ENCODE results near the gene GRAMD4. TPM values are rescaled to one million over a fixed set of nuclear protein-coding genes. Genes with fewer than 3 reads are reported as not detected.
"Not testable (repeated sequence)": the region's sequence is repeated elsewhere in the genome, so short reads cannot be mapped to it uniquely, and the experiment has no call there.

GRAMD4 gene
- total and polyA plus RNA-seq, 2 experiments from 2014 or later: 2.9 to 10.6 TPM

- no peak for DNase-seq
- Histone ChIP-seq H3K9me3 (ENCODE audit: low read depth) (no peaks in the 10 kb centered on the region), H3K79me2 (ENCODE audit: insufficient read depth) (no peaks in the 10 kb centered on the region), H3K27me3 (replicated peaks; ENCODE audit: insufficient read depth) (no peaks in the 10 kb centered on the region), H3K9me2 (ENCODE audit: insufficient read depth) (no peaks in the 10 kb centered on the region), H3K4me2 (ENCODE audit: unreplicated experiment) (no peak overlapping the region), H3F3A (ENCODE audit: insufficient read depth) (no peaks in the 10 kb centered on the region), H4K20me1 (ENCODE audit: insufficient read depth) (no peaks in the 10 kb centered on the region), H3K36me3 (ENCODE audit: low read depth) (no peaks in the 10 kb centered on the region), H3K9ac (no peak overlapping the region), H3K27ac (no peak overlapping the region), H3K4me1 (ENCODE audit: insufficient read depth) (no peaks in the 10 kb centered on the region), H2AFZ (no peak overlapping the region), H3K4me3 (no peak overlapping the region)
- in situ Hi-C loops (cut with MboI): no loop called here
- WGBS, 2 experiments (ENCODE audit: low coverage in 1 of 2, low lambda C conversion rate in 2 of 2, missing lambda C conversion rate in 2 of 2): 93 to 95% methylated on average over 11 of the region's 11 CpGs
- TF ChIP-seq EZH2 (IDR thresholded peaks at IDR 0.05; ENCODE audit: insufficient read depth, poor library complexity, severe bottlenecking) (no peak), EZH2phosphoT487 (IDR thresholded peaks at IDR 0.05; ENCODE audit: insufficient read depth, low read depth) (no peak)
These were observed 19.7 kb downstream of the GRAMD4 start for GRCh38 chr22:46639843-46640242.

- H3K27ac ChIP-seq: no peak overlapping the region
- H3F3A ChIP-seq (ENCODE audit: insufficient read depth): no peaks in the 10 kb centered on the region
- no peaks in the 10 kb centered on the region for H3K79me2 ChIP-seq (ENCODE audit: insufficient read depth)
- no peaks in the 10 kb centered on the region for H3K4me1 ChIP-seq (ENCODE audit: insufficient read depth)
- TF ChIP-seq EZH2phosphoT487 (IDR thresholded peaks at IDR 0.05; ENCODE audit: insufficient read depth, low read depth) (no peak), EZH2 (IDR thresholded peaks at IDR 0.05; ENCODE audit: insufficient read depth, poor library complexity, severe bottlenecking) (no peak)
- DNase-seq: no peak
- 76 to 84% methylated on average over 17 to 24 of the region's 24 CpGs for WGBS, 2 experiments (ENCODE audit: low coverage in 1 of 2, low lambda C conversion rate in 2 of 2, missing lambda C conversion rate in 2 of 2)
- H4K20me1 ChIP-seq (ENCODE audit: insufficient read depth): no peaks in the 10 kb centered on the region
- in situ Hi-C loops (cut with MboI): no loop called here
- no peaks in the 10 kb centered on the region for H3K9me3 ChIP-seq (ENCODE audit: low read depth)
- H3K27me3 ChIP-seq (replicated peaks; ENCODE audit: insufficient read depth): no peaks in the 10 kb centered on the region
- H3K9ac ChIP-seq: no peak overlapping the region
- no peak overlapping the region for H2AFZ ChIP-seq
- no peaks in the 10 kb centered on the region for H3K9me2 ChIP-seq (ENCODE audit: insufficient read depth)
- no peak overlapping the region for H3K4me3 ChIP-seq
- H3K36me3 ChIP-seq (ENCODE audit: low read depth): no peaks in the 10 kb centered on the region
- no peak overlapping the region for H3K4me2 ChIP-seq (ENCODE audit: unreplicated experiment)
These were observed 20.3 kb downstream of the GRAMD4 start for GRCh38 chr22:46640293-46641055.

GRCh38 chr22:46641811-46642266 lies 21.7 kb downstream of the GRAMD4 start:
- 80 to 82% methylated on average over 7 of the region's 7 CpGs for WGBS, 2 experiments (ENCODE audit: low coverage in 1 of 2, low lambda C conversion rate in 2 of 2, missing lambda C conversion rate in 2 of 2)
- in situ Hi-C loops (cut with MboI): no loop called here

GRCh38 chr22:46642840-46643480 lies 22.8 kb downstream of the GRAMD4 start:
- not testable (repeated sequence) for H3K4me1 ChIP-seq (ENCODE audit: insufficient read depth); DNase-seq
- WGBS, 2 experiments (ENCODE audit: low coverage in 1 of 2, low lambda C conversion rate in 2 of 2, missing lambda C conversion rate in 2 of 2): 85 to 94% methylated on average over 5 of the region's 5 CpGs

More at GRCh38 chr22:46641811-46642266, 21.7 kb downstream of the GRAMD4 start:
- no peak overlapping the region for H3K27ac ChIP-seq
- TF ChIP-seq EZH2 (IDR thresholded peaks at IDR 0.05; ENCODE audit: insufficient read depth, poor library complexity, severe bottlenecking) (no peak), EZH2phosphoT487 (IDR thresholded peaks at IDR 0.05; ENCODE audit: insufficient read depth, low read depth) (no peak)
- no peak overlapping the region for H3K9ac ChIP-seq
- no peak overlapping the region for H3K4me3 ChIP-seq
- H3K79me2 ChIP-seq (ENCODE audit: insufficient read depth): no peaks in the 10 kb centered on the region
- no peak overlapping the region for H2AFZ ChIP-seq
- no peaks in the 10 kb centered on the region for H3F3A ChIP-seq (ENCODE audit: insufficient read depth)
- peak; percentile 12 for DNase-seq
- no peaks in the 10 kb centered on the region for H3K27me3 ChIP-seq (replicated peaks; ENCODE audit: insufficient read depth)
- no peaks in the 10 kb centered on the region for H3K9me2 ChIP-seq (ENCODE audit: insufficient read depth)
- no peaks in the 10 kb centered on the region for H4K20me1 ChIP-seq (ENCODE audit: insufficient read depth)
- H3K9me3 ChIP-seq (ENCODE audit: low read depth): no peaks in the 10 kb centered on the region
- no peaks in the 10 kb centered on the region for H3K4me1 ChIP-seq (ENCODE audit: insufficient read depth)
- no peak overlapping the region for H3K4me2 ChIP-seq (ENCODE audit: unreplicated experiment)
- H3K36me3 ChIP-seq (ENCODE audit: low read depth): no peaks in the 10 kb centered on the region

More at GRCh38 chr22:46642840-46643480, 22.8 kb downstream of the GRAMD4 start:
- H3K36me3 ChIP-seq (ENCODE audit: low read depth); H3K9ac ChIP-seq; H3K9me2 ChIP-seq (ENCODE audit: insufficient read depth); H3K27me3 ChIP-seq (replicated peaks; ENCODE audit: insufficient read depth); H3F3A ChIP-seq (ENCODE audit: insufficient read depth); H3K4me2 ChIP-seq (ENCODE audit: unreplicated experiment); H3K4me3 ChIP-seq; in situ Hi-C loops (cut with MboI); H2AFZ ChIP-seq; H3K27ac ChIP-seq; H4K20me1 ChIP-seq (ENCODE audit: insufficient read depth); H3K9me3 ChIP-seq (ENCODE audit: low read depth); H3K79me2 ChIP-seq (ENCODE audit: insufficient read depth): not testable (repeated sequence)
